OCI-LY1 (cell line): Measurements from ENCODE around the gene DAP.

ENCODE experiments used
- H2AFZ ChIP-seq: fragments of 200-600 bp; sonication (generic), shearing (Covaris generic); 2 replicates; pipeline ENCODE4 v1.6.0; 2014; ENCODE audit warnings: antibody characterized with exemption, mild to moderate bottlenecking, low read length
- H3F3A ChIP-seq: fragments of 200-600 bp; sonication (generic), shearing (Covaris generic); 2 replicates; pipeline ENCODE4 v1.6.0; 2014; ENCODE audit warnings: mild to moderate bottlenecking, antibody characterized with exemption, low read length, moderate library complexity; ENCODE audit not compliant: insufficient read depth
- H3K27ac ChIP-seq: fragments of 200-600 bp; sonication (generic); 2 replicates; pipeline ENCODE4 v1.5.1; 2014; ENCODE audit warnings: low read length, mixed run types, mild to moderate bottlenecking, low read depth; ENCODE audit not compliant: poor library complexity, severe bottlenecking
- H3K27me3 ChIP-seq: fragments of 200-600 bp; sonication (generic); 2 replicates; pipeline ENCODE4 v1.6.0; 2014; ENCODE audit warnings: antibody characterized with exemption, mild to moderate bottlenecking, low read length, moderate library complexity; ENCODE audit not compliant: insufficient read depth
- H3K36me3 ChIP-seq: fragments of 200-600 bp; sonication (generic); 2 replicates; pipeline ENCODE4 v1.6.1; 2014; ENCODE audit warnings: mild to moderate bottlenecking, antibody characterized with exemption, low read length, moderate library complexity, mixed read lengths; ENCODE audit not compliant: insufficient read depth
- H3K4me1 ChIP-seq: fragments of 200-600 bp; sonication (generic); 2 replicates; pipeline ENCODE4 v1.5.1; 2014; ENCODE audit warnings: mild to moderate bottlenecking, low read length, moderate library complexity; ENCODE audit not compliant: insufficient read depth, severe bottlenecking
- H3K4me2 ChIP-seq: fragments of 200-600 bp; sonication (generic), shearing (Covaris generic); 2 replicates; pipeline ENCODE4 v1.6.1; 2014; ENCODE audit warnings: low read length
- H3K4me3 ChIP-seq: fragments of 200-600 bp; sonication (generic); 2 replicates; pipeline ENCODE4 v1.5.1; 2014; ENCODE audit warnings: low read length, low read depth, mild to moderate bottlenecking, mixed read lengths; ENCODE audit not compliant: poor library complexity, severe bottlenecking
- H3K79me2 ChIP-seq: fragments of 200-600 bp; shearing (Covaris generic); 2 replicates; pipeline ENCODE4 v1.6.1; 2016; ENCODE audit warnings: mixed run types, low read length, mixed read lengths; ENCODE audit not compliant: insufficient read depth
- H3K9ac ChIP-seq: fragments of 200-600 bp; sonication (generic), shearing (Covaris generic); 2 replicates; pipeline ENCODE4 v1.6.1; 2014; ENCODE audit warnings: mild to moderate bottlenecking, low read length, mixed read lengths
- H3K9me2 ChIP-seq: fragments of 200-600 bp; sonication (generic), shearing (Covaris generic); 2 replicates; pipeline ENCODE4 v1.6.1; 2014; ENCODE audit warnings: low read depth, mild to moderate bottlenecking, low read length, mixed read lengths
- H3K9me3 ChIP-seq: fragments of 200-600 bp; shearing (Covaris generic); 2 replicates; pipeline ENCODE4 v1.6.1; 2014; ENCODE audit warnings: low read length, mixed read lengths
- H4K20me1 ChIP-seq: fragments of 200-600 bp; sonication (generic), shearing (Covaris generic); 2 replicates; pipeline ENCODE4 v1.6.0; 2016; ENCODE audit warnings: mild to moderate bottlenecking, low read length; ENCODE audit not compliant: insufficient read depth
- EZH2 ChIP-seq: fragments of 200-600 bp; sonication (generic), shearing (Covaris generic); IDR thresholded peaks from 2 replicates; pipeline ENCODE4 v1.8.0; 2017; ENCODE audit warnings: borderline replicate concordance, mixed run types, mild to moderate bottlenecking, antibody characterized with exemption, low read length, moderate library complexity, mixed read lengths
- TF ChIP-seq, protein P1 (sequence below): fragments of 200-600 bp; sonication (generic), shearing (Covaris generic); IDR thresholded peaks from 2 replicates; pipeline ENCODE4 v1.5.1; 2017; ENCODE audit warnings: mild to moderate bottlenecking, antibody characterized with exemption, low read length, moderate library complexity, mixed read lengths

Gene DAP

DNA sequence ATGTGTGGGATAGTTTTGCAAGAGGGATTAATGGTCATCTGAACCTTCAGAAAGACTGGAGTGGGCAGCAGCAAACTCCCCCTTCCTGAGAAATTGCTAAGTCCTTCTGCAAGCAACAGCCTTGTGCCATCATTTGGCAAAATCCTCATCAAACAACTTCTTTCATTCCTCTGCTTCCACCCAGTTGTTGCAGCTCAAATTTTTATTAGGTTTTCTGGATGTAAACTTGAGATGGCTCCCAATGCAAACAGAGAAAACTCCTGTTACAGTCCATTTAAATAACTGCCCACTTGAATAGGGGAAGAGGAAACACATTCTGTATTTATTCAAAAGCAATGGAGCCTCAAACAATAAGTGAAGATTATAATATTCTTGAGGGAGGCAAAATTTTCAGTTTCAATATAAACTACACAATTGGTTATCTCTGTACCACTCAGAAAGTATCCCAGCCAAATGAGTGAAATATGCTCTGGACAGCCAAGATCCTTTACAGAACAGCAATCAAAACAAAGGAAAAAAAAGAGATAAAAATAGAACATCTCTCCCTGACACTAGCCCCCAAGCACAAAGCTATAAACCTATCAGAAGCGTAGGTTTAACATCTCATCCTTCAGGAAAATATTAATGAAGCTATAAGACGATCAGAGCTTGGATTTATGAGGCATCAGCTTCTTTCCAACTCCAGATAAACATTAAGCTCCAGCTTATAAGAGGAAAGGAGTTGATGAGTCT, 17.3 kb upstream of the DAP start:
- Histone ChIP-seq H3K79me2 (no peaks in the 10 kb centered on the region), H3F3A (no peaks in the 10 kb centered on the region), H4K20me1 (no peaks in the 10 kb centered on the region), H3K4me2 (no peak overlapping the region), H3K4me1 (no peaks in the 10 kb centered on the region), H3K9me2 (no peaks in the 10 kb centered on the region), H3K27ac (no peak overlapping the region), H3K36me3 (no peaks in the 10 kb centered on the region), H3K9me3 (no peaks in the 10 kb centered on the region), H3K9ac (no peak overlapping the region), H3K4me3 (no peak overlapping the region), H2AFZ (no peak overlapping the region), H3K27me3 (no peaks in the 10 kb centered on the region)
- TF ChIP-seq, protein P1, sequence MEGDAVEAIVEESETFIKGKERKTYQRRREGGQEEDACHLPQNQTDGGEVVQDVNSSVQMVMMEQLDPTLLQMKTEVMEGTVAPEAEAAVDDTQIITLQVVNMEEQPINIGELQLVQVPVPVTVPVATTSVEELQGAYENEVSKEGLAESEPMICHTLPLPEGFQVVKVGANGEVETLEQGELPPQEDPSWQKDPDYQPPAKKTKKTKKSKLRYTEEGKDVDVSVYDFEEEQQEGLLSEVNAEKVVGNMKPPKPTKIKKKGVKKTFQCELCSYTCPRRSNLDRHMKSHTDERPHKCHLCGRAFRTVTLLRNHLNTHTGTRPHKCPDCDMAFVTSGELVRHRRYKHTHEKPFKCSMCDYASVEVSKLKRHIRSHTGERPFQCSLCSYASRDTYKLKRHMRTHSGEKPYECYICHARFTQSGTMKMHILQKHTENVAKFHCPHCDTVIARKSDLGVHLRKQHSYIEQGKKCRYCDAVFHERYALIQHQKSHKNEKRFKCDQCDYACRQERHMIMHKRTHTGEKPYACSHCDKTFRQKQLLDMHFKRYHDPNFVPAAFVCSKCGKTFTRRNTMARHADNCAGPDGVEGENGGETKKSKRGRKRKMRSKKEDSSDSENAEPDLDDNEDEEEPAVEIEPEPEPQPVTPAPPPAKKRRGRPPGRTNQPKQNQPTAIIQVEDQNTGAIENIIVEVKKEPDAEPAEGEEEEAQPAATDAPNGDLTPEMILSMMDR, result no peak
- TF ChIP-seq EZH2, result no peak

DNA sequence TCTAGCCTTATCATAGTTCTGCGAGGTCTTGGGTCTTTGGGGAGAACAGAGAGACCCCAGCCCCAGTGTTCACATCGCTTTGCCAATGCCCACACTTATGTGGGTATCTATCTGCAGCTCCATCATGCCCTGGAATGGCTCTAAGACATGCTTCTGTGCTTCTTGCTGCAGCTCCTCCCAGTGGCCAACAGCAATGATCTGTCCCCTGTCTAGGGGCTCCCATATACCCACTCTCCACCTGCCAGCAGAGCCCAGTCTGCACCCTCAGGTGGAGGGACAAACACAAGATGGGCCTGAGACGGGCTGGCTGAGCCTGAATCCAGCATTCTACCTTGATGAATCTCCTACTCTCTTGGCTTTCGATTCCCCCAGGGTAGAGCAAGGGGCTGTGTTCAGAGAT, 14.6 kb upstream of the DAP start:
- no peaks in the 10 kb centered on the region for H4K20me1 ChIP-seq
- H3K9ac ChIP-seq, result no peak overlapping the region
- no peaks in the 10 kb centered on the region for H3K79me2 ChIP-seq
- H2AFZ ChIP-seq, result no peak overlapping the region
- TF ChIP-seq, protein P1, result peak; percentile 59
- TF ChIP-seq EZH2, result no peak
- H3K4me3 ChIP-seq, result no peak overlapping the region
- no peaks in the 10 kb centered on the region for H3K4me1 ChIP-seq
- H3K27ac ChIP-seq, result no peak overlapping the region
- no peaks in the 10 kb centered on the region for H3K9me3 ChIP-seq
- H3K36me3 ChIP-seq, result no peaks in the 10 kb centered on the region
- H3K4me2 ChIP-seq, result no peak overlapping the region
- H3K9me2 ChIP-seq, result no peaks in the 10 kb centered on the region
- no peaks in the 10 kb centered on the region for H3K27me3 ChIP-seq
- no peaks in the 10 kb centered on the region for H3F3A ChIP-seq

DNA sequence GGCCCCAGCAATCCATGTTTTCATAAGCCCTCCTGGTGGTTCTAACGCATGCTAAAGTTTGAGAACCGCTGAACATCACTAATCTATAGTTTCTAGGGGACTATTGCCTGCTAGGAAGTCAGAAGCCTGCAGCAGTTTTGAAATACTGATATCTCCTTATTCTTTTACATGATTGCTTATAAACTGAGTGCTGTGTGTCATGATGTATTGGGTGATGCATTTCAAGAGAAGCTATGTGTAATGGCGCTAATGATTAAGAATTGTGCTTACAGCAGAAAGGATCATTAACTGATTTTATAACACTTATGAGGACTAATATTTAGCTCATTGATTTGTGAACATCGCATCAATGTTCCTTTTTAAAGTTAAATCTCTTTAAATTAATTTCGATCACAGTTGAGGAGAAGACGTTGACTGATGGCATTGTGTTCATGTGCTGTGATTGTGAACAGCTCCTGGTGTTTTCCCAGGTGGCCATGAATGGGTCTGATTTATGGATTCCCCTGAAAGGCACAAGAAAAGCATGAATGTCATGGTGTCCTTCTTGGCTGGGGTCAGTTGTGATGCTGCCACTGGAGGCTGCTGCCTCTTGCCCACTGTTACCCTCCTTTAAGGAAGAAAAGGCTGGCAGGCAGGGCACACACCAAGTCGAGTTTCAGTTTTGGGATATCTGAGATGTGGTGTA, 12.0 kb upstream of the DAP start:
- no peak overlapping the region for H3K4me2 ChIP-seq
- no peak overlapping the region for H3K4me3 ChIP-seq
- H3K36me3 ChIP-seq, result no peaks in the 10 kb centered on the region
- H3F3A ChIP-seq, result no peaks in the 10 kb centered on the region
- H3K27ac ChIP-seq, result no peak overlapping the region
- no peak overlapping the region for H3K9ac ChIP-seq
- H3K9me2 ChIP-seq, result no peaks in the 10 kb centered on the region
- no peaks in the 10 kb centered on the region for H3K4me1 ChIP-seq
- no peaks in the 10 kb centered on the region for H3K9me3 ChIP-seq
- H2AFZ ChIP-seq, result no peak overlapping the region
- H3K27me3 ChIP-seq, result no peaks in the 10 kb centered on the region
- no peaks in the 10 kb centered on the region for H3K79me2 ChIP-seq
- TF ChIP-seq, protein P1, result no peak
- TF ChIP-seq EZH2, result no peak
- H4K20me1 ChIP-seq, result no peaks in the 10 kb centered on the region
